Astrocyte of the cerebellum (primary cell): ENCODE data around the gene GCNT2.

ENCODE experiments used
- DNase-seq: peaks from one replicate; pipeline ENCODE4 v3.0.0-alpha.2; 2011; ENCODE audit warnings: low read depth
- H3K4me3 ChIP-seq: 2 replicates; pipeline ENCODE4 v1.5.1; 2011; ENCODE audit warnings: mild to moderate bottlenecking, low read depth, low read length, moderate library complexity
- CTCF ChIP-seq: IDR thresholded peaks from 2 replicates; pipeline ENCODE4 v1.5.1; 2012; ENCODE audit warnings: low read length, low read depth, moderate library complexity, mild to moderate bottlenecking; ENCODE audit errors: missing control alignments
- in situ Hi-C: cut with HindIII; loops from 2 replicates; pipeline ENCODE4 v1.10.0; 2017; ENCODE audit warnings: low sequenced_read_pairs

Gene GCNT2

DNA sequence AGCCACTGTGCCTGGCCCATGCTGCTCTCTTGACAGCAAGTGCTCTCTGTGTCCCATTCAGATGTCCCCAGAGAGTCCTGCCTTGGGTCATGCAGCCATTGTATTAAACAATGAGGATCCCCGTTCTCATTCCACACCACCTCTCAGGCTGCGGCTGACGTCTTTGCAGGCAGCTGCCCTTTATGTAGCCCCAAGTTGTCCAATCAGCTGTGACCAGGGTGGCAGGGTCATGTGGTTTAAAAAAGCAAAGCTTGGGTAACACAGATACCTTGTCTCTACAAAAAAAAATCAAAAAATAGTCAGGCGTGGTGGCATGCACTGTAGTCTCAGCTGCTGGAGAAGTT lies 13.2 kb downstream of the GCNT2 start:
- H3K4me3 ChIP-seq = no peak overlapping the region
- no peak for TF ChIP-seq CTCF
- in situ Hi-C loops = no loop called here
- no peak for DNase-seq

DNA sequence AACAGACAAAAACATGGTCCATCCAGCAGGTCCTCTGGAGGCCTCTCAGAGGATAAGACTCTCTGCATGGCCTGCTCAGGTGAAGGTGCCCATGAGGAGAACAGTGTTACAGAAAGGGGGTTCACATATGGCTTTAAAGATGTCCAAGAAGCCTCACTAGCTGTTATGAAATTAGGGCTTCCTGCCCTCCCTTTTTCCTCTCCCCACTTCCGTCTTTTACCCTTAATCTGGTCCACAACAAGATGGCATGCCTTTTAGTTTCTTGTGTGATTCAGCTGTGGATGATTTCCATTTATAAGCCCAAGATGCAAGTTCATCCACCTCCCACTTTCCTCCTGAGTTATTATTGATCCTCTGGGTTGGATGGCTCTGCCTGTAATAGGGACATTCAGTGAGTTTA lies 14.0 kb downstream of the GCNT2 start:
- in situ Hi-C loops = no loop called here
- DNase-seq = no peak
- H3K4me3 ChIP-seq = no peak overlapping the region
- no peak for TF ChIP-seq CTCF

DNA sequence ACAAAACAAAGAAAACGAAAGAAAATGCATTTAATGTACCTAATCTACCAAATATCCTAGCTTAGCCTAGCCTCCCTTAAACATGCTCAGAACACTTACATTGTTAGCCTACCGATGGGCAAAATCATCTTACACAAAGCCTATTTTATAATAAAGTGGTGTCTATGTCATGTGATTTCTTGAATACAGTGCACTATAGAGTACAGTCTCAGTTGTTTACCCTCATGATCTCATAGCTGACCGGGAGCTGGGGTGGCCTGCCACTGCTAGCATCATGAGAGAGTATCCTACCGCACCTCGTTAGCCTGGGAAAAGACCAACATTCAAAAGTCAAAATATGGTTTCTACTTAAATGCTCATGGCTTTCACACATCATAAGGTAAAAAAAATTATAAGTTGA lies 16.6 kb downstream of the GCNT2 start:
- no peak for DNase-seq
- in situ Hi-C loops = no loop called here
- no peak for TF ChIP-seq CTCF
- no peak overlapping the region for H3K4me3 ChIP-seq

DNA sequence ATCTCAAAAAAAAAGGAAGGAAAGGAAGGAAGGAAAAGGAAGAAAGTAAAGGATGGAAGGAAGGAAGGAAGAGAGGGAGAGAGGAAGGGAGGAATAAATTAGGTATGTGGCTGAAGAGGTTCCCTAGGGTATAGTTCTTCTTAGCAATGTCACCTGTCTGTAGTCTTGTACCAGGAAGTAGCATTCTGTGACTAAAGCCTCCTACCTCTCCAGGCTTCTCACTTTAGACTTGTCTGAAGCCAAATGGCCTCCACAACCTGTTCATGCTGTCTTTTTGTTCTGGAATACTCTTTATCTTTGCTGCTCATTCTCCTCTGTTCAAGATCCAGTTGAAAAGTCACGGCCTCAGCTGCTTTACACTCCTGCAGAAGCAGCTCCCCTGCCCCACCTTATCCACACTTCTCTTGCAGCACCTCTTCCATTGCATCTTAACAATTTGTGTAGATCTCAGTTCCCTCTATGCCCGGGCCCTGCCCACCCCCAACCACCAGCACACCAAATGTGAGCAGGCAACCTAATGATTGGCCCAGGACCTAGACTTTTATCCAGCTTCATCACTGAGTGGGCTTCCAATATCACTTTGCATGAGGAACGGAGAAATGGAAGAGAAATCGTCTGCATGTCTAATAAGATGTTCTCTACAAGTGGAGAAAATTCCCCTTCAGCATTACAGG lies 19.1 kb downstream of the GCNT2 start:
- no peak for TF ChIP-seq CTCF
- DNase-seq = no peak
- in situ Hi-C loops = no loop called here
- H3K4me3 ChIP-seq = no peak overlapping the region

- no peak for DNase-seq
- in situ Hi-C loops = no loop called here
- no peak overlapping the region for H3K4me3 ChIP-seq
- TF ChIP-seq CTCF = no peak
Measured at GRCh38 chr6:10541591-10541990, 20.4 kb downstream of the GCNT2 start.

- in situ Hi-C loops = no loop called here
- DNase-seq = no peak
- no peak for TF ChIP-seq CTCF
- H3K4me3 ChIP-seq = no peak overlapping the region
Measured at GRCh38 chr6:10542213-10542612, 21.1 kb downstream of the GCNT2 start.

DNA sequence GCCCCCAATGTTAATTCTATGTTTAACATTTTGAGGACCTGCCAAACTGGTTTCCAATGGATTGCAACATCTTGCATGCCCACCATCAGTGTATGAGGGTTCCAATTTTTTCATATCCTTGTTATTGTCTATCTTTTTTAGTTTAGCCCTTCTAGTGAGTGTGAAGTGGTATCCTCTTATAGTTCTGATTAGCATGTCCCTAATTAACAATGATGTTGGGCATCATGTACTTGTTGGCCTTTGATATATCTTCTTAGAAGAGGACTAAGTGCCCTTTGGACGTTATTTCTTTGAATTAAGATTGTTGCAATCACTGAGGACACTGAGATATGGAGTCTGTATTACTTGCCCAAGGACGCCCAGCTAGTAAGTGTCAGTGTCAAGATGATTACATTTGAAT lies 22.3 kb downstream of the GCNT2 start:
- in situ Hi-C loops = no loop called here
- TF ChIP-seq CTCF = no peak
- no peak for DNase-seq
- no peak overlapping the region for H3K4me3 ChIP-seq
